UCSD-AML1 (cell line): ENCODE measurements around the gene MAPK8IP2.
A peak's percentile ranks its signal among the peaks of the same experiment; 100 is the strongest.
"Not testable (repeated sequence)": the region's sequence is repeated elsewhere in the genome, so short reads cannot be mapped to it uniquely, and the experiment has no call there.

Experiments
- DNase-seq: peaks from one replicate; lab custom pipeline; 2025; ENCODE audit not compliant: unreplicated experiment; lab: John Stamatoyannopoulos, UW

MAPK8IP2 gene

GRCh38 chr22:50633771-50634170 is 33.2 kb downstream of the MAPK8IP2 start:
- no peak for DNase-seq

DNA sequence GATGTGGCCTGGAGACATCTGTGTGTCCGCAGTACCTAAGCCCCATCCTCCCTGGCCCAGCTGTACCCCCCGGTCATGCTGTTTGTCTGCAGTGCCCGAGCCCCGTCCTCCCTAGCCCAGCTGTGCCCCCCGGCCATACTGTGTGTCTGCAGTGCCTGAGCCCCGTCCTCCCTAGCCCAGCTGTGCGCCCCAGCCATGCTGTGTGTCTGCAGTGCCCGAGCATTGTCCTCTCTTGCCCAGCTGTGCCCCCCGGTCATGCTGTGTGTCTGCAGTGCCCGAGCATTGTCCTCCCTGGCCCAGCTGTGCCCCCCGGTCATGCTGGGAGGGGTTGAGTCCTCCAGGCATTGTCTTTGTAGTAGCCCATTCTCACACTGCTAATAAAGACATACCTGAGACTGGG is 35.0 kb downstream of the MAPK8IP2 start:
- no peak for DNase-seq

DNA sequence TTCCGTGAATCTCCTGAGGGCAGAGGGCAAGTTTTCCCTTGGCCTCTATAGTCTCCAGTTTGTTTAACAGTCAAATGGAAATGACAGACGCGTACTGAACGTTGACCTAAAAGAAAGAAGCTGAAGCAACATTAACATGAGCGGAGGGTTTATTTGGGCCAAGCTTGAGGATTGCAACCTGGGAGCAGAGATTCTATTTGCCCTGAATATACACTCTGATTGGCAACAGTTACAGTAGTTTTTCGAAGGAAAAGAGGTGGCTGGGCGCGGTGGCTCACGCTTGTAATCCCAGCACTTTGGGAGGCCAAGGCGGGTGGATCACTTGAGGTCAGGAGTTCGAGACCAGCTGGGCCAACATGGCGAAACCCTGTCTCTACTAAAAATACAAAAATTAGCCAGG is 39.7 kb downstream of the MAPK8IP2 start:
- DNase-seq = not testable (repeated sequence)

DNA sequence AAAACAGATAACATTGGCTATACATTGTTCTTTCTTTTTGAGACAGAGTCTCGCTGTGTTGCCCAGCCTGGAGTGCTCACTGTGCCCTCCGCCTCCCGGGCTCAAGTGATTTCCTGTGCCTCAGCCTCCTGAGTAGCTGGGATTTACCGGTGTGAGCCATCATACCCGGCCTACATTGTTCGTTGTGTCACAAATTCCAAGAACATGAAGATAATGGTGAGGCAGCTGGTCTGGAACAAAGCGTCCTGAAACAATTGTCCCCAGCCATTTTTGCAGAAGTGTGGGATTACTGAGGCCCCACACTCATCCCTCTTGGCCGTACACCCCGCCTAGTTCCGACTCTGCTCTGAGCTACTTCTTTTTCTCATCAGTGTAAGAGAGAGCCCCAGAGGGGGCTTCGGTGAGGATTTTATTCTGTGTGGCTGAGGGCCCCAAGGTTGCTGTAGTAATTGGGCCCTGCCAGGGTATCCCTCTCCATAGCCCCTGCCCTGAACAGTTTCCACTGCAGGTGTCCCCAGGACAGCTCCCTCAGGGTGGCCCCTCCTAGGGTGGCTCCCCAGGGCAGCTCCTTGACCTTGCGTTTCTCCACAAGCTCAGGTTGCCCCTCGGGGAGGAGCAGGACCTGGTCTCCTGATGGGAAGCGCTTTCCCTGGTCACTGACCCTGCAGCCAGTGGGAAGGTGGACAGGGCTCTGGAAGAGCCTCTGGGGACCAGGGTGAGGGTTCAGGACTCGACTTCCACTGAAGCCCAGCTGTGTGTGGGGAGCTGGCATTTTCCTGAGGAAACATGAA is 40.5 kb downstream of the MAPK8IP2 start:
- no peak for DNase-seq

DNA sequence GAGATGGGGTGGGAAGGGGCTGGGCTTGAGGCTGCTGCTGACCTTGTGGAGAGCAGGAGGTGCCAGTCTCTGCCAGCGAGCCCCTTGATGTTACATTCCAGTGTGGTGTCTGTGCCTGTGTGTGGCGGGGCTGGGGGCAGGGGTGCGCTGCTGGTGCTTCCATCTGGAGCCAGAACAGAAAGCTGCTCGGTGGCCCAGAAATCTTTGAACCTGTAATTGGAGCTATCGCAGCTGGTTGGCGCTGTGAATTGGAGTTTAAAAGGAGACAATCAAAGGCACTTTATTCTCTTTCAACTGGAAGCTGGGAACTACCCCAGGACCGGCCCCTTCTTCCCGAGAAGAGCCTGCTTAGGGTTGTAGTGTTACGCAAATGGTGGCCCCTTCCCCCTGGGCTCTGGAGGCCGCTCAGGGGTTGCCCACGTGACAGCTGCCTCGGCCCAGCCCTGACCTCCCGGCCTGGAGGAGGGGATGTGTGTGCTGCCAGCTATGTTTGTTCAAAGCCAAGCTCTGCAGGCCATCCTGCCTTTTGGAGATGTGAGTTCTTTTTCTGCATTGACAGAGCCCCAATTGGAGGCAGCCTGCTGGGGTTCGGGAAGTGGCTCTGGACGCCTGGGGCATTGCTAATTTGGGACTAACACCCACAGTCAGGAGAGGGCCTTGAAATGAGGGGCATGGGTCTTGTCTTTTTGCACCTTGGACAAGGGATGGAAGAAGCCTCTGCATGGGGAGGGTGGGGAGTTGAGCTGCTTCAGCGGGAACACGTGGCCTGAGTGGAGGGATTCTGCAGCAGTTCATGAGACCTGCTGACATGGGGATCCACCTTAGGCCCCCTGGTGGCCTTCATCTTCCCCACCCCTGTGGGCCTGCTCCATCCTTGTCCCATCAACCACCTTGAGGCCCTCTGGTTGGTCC is 41.4 kb downstream of the MAPK8IP2 start:
- peak; percentile 65 for DNase-seq

DNA sequence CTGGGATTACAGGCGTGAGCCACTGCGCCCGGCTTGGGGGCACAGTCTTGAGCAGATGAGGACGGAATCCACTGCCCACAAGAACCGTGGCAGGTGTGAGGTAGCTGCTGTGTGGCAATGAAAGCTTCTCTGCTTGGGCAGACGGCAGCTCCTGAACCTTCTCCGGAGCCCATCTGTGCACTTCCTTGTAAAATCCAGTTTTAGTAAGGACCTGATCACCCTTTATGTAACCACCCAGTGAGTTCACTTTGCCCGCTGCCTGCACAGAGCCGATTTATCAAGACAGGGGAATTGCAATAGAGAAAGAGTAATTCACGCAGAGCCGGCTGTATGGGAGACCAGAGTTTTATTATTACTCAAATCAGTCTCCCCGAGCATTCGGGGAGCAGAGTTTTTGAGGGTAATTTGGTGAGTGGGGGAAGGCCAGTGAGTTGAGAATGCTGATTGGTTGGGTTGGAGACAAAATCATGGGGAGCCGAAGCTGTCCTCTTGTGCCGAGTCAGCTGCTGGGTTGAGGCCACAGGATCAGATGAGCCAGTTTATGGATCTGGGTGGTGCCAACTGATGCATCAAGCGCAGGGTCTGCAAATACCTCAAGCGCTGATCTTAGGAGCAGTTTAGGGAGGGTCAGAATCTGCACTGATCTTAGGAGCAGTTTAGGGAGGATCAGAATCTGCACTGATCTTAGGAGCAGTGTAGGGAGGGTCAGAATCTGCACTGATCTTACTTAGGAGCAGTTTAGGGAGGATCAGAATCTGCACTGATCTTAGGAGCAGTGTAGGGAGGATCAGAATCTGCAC is 42.6 kb downstream of the MAPK8IP2 start:
- DNase-seq = not testable (repeated sequence)

DNA sequence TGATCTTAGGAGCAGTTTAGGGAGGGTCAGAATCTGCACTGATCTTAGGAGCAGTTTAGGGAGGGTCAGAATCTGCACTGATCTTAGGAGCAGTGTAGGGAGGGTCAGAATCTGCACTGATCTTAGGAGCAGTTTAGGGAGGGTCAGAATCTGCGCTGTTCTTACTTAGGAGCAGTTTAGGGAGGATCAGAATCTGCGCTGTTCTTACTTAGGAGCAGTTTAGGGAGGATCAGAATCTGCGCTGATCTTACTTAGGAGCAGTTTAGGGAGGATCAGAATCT is 43.2 kb downstream of the MAPK8IP2 start:
- DNase-seq = not testable (repeated sequence)

DNA sequence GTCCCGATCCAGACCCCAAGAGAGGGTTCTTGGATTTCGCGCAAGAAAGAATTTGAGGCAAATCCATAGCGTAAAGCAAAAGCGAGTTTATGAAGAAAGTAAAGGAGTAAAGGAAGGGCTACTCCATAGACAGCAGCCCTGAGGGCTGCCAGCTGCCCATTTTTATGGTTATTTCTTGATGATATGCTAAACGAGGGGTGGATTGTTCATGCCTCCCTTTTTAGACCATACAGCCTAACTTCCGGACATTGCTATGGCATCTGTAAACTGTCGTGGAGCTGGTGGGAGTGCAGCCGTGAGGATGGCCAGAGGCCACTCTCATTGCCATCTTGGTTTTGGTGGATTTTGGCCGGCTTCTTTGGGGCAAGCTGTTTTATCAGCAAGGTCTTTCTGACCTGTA is 52.7 kb downstream of the MAPK8IP2 start:
- DNase-seq = no peak

DNA sequence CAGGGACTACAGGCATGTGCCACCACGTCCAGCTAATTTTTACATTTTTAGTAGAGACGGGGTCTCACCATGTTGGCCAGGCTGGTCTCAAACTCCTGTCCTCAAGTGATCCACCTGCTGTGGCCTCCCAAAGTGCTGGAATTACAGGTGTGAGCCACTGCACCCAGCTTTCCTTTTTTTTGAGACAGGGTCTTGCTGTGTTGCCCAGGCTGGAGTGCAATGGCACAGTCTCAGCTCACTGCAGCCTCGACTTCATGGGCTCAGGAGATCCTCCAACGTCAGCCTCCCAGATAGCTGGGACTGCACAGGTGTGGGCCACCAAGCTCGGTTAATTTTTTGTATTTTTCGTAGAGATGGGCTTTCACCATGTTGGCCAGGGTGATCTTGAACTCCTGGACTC is 54.1 kb downstream of the MAPK8IP2 start:
- not testable (repeated sequence) for DNase-seq

- DNase-seq = peak; percentile 78
These were observed 55.8 kb downstream of the MAPK8IP2 start for GRCh38 chr22:50656122-50657070.

GRCh38 chr22:50657925-50658324 is 57.3 kb downstream of the MAPK8IP2 start:
- peak; percentile 32 for DNase-seq

DNA sequence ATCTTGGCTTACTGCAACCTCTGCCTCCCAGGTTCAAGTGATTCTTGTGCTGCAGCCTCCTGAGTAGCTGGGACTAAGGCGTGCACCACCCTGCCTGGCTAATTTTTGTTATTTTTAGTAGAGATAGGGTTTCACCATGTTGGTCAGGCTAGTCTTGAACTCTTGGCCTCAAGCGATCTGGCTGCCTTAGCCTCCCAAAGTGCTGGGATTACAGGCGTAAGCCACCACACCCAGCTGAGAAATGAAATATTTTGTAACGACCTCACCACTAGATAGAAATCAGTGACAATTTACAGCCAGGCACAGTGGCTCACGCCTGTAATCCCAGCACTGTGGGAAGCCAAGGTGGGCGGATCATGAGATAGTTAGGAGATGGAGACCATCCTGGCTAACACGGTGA is 59.1 kb downstream of the MAPK8IP2 start:
- not testable (repeated sequence) for DNase-seq

- DNase-seq = no peak
These were observed 59.7 kb downstream of the MAPK8IP2 start for GRCh38 chr22:50660306-50660705.
